ENCODE results near the gene FAM3B.

FAM3B gene

GRCh38 chr21:41373253-41373652 is 56.7 kb downstream of the FAM3B start:
- TF ChIP-seq POLR2AphosphoS5 (IDR thresholded peaks at IDR 0.05; ENCODE audit: low read depth, low read length) (no peak), POLR2A (IDR thresholded peaks at IDR 0.05; ENCODE audit: low read depth, low read length) (no peak)
- DNase-seq (ENCODE audit: insufficient read length) (no peak), FAIRE-seq (no peak)

GRCh38 chr21:41373763-41374162 is 57.2 kb downstream of the FAM3B start:
- FAIRE-seq (no peak), DNase-seq (ENCODE audit: insufficient read length) (no peak)
- TF ChIP-seq POLR2AphosphoS5 (IDR thresholded peaks at IDR 0.05; ENCODE audit: low read depth, low read length), result no peak
- no peak for TF ChIP-seq TAF1 (IDR thresholded peaks at IDR 0.05; ENCODE audit: borderline replicate concordance, low read depth, low read length)
- no peak; the same call in 1 of the 2 replicates for TF ChIP-seq POLR2A (IDR thresholded peaks at IDR 0.05; ENCODE audit: low read depth, low read length)

- DNase-seq (ENCODE audit: insufficient read length) (no peak), FAIRE-seq (no peak)
- no peak; the same call in 1 of the 2 replicates for TF ChIP-seq POLR2A (IDR thresholded peaks at IDR 0.05; ENCODE audit: low read depth, low read length)
- TF ChIP-seq TAF1 (IDR thresholded peaks at IDR 0.05; ENCODE audit: borderline replicate concordance, low read depth, low read length), result no peak
- TF ChIP-seq POLR2AphosphoS5 (IDR thresholded peaks at IDR 0.05; ENCODE audit: low read depth, low read length), result no peak
Measured at GRCh38 chr21:41374177-41374712, 57.6 kb downstream of the FAM3B start.

- FAIRE-seq, result no peak
- DNase-seq (ENCODE audit: insufficient read length), result no peak
- no peak for TF ChIP-seq TAF1 (IDR thresholded peaks at IDR 0.05; ENCODE audit: borderline replicate concordance, low read depth, low read length)
- no peak for TF ChIP-seq POLR2A (IDR thresholded peaks at IDR 0.05; ENCODE audit: low read depth, low read length)
- TF ChIP-seq POLR2AphosphoS5 (IDR thresholded peaks at IDR 0.05; ENCODE audit: low read depth, low read length), result no peak
Measured at GRCh38 chr21:41374867-41375533, 58.4 kb downstream of the FAM3B start.

GRCh38 chr21:41375875-41376274 is 59.3 kb downstream of the FAM3B start:
- FAIRE-seq, result no peak
- no peak for TF ChIP-seq POLR2AphosphoS5 (IDR thresholded peaks at IDR 0.05; ENCODE audit: low read depth, low read length)
- no peak; the same call in 1 of the 2 replicates for TF ChIP-seq POLR2A (IDR thresholded peaks at IDR 0.05; ENCODE audit: low read depth, low read length)
- no peak for TF ChIP-seq TAF1 (IDR thresholded peaks at IDR 0.05; ENCODE audit: borderline replicate concordance, low read depth, low read length)
- no peak for DNase-seq (ENCODE audit: insufficient read length)

GRCh38 chr21:41377715-41378114 is 61.1 kb downstream of the FAM3B start:
- no peak for TF ChIP-seq POLR2AphosphoS5 (IDR thresholded peaks at IDR 0.05; ENCODE audit: low read depth, low read length)
- no peak for TF ChIP-seq POLR2A (IDR thresholded peaks at IDR 0.05; ENCODE audit: low read depth, low read length)
- TF ChIP-seq TAF1 (IDR thresholded peaks at IDR 0.05; ENCODE audit: borderline replicate concordance, low read depth, low read length), result no peak
- FAIRE-seq (no peak), DNase-seq (ENCODE audit: insufficient read length) (no peak)

GRCh38 chr21:41378849-41379248 is 62.2 kb downstream of the FAM3B start:
- TF ChIP-seq POLR2A (IDR thresholded peaks at IDR 0.05; ENCODE audit: low read depth, low read length) (no peak), TAF1 (IDR thresholded peaks at IDR 0.05; ENCODE audit: borderline replicate concordance, low read depth, low read length) (no peak), POLR2AphosphoS5 (IDR thresholded peaks at IDR 0.05; ENCODE audit: low read depth, low read length) (no peak)
- DNase-seq (ENCODE audit: insufficient read length) (no peak), FAIRE-seq (no peak)

- no peak for DNase-seq (ENCODE audit: insufficient read length)
- FAIRE-seq, result no peak
- TF ChIP-seq TAF1 (IDR thresholded peaks at IDR 0.05; ENCODE audit: borderline replicate concordance, low read depth, low read length) (no peak), POLR2AphosphoS5 (IDR thresholded peaks at IDR 0.05; ENCODE audit: low read depth, low read length) (no peak), POLR2A (IDR thresholded peaks at IDR 0.05; ENCODE audit: low read depth, low read length) (no peak)
Measured at GRCh38 chr21:41379901-41380300, 63.3 kb downstream of the FAM3B start.

GRCh38 chr21:41381731-41382130 is 65.1 kb downstream of the FAM3B start:
- FAIRE-seq, result no peak
- TF ChIP-seq POLR2AphosphoS5 (IDR thresholded peaks at IDR 0.05; ENCODE audit: low read depth, low read length) (no peak), POLR2A (IDR thresholded peaks at IDR 0.05; ENCODE audit: low read depth, low read length) (no peak), TAF1 (IDR thresholded peaks at IDR 0.05; ENCODE audit: borderline replicate concordance, low read depth, low read length) (no peak)
- DNase-seq (ENCODE audit: insufficient read length), result no peak

- FAIRE-seq, result no peak
- no peak for TF ChIP-seq POLR2AphosphoS5 (IDR thresholded peaks at IDR 0.05; ENCODE audit: low read depth, low read length)
- no peak for TF ChIP-seq POLR2A (IDR thresholded peaks at IDR 0.05; ENCODE audit: low read depth, low read length)
- no peak for TF ChIP-seq TAF1 (IDR thresholded peaks at IDR 0.05; ENCODE audit: borderline replicate concordance, low read depth, low read length)
- no peak for DNase-seq (ENCODE audit: insufficient read length)
Measured at GRCh38 chr21:41387042-41387819, 70.6 kb downstream of the FAM3B start.

- FAIRE-seq (no peak), DNase-seq (ENCODE audit: insufficient read length) (no peak)
- TF ChIP-seq POLR2AphosphoS5 (IDR thresholded peaks at IDR 0.05; ENCODE audit: low read depth, low read length), result no peak
Measured at GRCh38 chr21:41387824-41388223, 71.2 kb downstream of the FAM3B start.

GRCh38 chr21:41388259-41388658 is 71.7 kb downstream of the FAM3B start:
- TF ChIP-seq POLR2AphosphoS5 (IDR thresholded peaks at IDR 0.05; ENCODE audit: low read depth, low read length) (no peak), POLR2A (IDR thresholded peaks at IDR 0.05; ENCODE audit: low read depth, low read length) (no peak), TAF1 (IDR thresholded peaks at IDR 0.05; ENCODE audit: borderline replicate concordance, low read depth, low read length) (no peak)
- DNase-seq (ENCODE audit: insufficient read length) (no peak), FAIRE-seq (no peak)

Data from GM12892 (cell line).